NCI-H2196 (cell line): ENCODE results near the gene NECTIN3.

ENCODE experiments used
- DNase-seq: peaks from one replicate; lab custom pipeline; 2025; ENCODE audit not compliant: unreplicated experiment; lab: John Stamatoyannopoulos, UW

Gene NECTIN3

DNA sequence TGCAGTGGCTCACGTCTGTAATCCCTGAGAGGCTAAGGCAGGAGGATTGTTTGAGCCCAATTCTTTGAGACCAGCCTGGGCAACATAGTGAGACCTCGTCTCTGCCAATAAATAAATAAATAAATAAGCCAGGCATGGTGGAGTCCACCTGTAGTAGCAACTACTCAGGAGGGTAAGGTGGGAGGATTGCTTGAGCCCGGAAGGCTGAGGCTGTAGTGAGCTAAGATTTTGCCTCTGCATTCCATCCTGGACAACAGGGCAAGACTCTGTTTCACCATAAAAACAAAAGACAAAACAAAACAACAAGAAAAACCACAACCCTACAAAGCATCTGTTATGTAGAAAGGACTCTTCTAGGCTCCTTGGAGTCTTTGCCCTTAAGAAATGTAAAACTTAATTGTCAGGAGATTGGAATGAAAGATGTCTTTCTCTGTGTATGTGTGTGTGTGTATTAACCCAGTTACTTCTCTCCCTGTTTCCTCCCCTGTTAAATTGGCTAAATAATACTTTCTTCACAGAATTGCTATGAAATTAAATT lies 9.5 kb downstream of the NECTIN3 start:
- DNase-seq = no peak

DNA sequence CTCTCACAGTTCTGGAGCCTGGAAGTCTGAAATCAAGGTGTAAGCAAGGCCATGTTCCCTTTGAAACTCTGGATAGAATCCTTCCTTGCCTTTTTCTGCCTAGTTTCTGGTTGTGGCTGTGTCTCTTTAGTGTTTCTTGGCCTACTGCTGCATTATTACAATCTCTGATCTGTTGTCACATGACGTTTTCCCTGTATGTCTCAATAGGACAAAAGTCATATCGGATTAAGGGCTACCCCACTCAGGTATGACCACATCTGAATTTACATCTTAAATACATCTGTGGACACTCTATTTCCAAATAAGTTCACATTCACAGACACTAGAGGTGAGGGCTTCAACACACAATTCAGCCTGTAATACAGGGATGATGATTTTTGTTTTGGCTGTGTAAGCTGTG lies 13.3 kb downstream of the NECTIN3 start:
- no peak for DNase-seq

DNA sequence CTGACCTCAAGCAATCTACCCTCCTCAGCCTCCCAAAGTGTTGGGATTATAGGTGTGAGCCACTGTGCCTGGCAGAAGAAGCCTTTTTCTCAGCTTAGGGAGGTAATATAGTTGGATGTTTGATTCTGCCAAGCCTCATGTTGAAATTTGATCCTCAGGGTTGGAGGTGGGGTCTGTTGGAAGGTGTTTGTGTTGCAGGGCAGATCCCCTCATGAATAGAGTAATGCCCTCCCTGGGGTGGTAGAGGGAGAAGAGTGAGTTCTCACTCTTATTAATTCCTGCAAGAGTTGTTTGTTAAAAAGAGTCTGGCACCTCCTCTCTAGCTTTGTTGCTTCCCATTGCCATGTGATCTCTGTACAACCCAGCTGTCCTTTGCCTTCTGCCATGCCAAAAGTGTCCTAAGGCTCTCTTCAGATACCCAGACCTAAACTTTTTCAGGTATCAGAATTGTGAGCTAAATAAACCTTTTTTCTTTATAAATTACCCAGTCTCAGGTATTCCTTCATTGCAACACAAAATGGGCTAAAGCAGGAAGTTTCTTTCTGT lies 16.4 kb downstream of the NECTIN3 start:
- DNase-seq = no peak

DNA sequence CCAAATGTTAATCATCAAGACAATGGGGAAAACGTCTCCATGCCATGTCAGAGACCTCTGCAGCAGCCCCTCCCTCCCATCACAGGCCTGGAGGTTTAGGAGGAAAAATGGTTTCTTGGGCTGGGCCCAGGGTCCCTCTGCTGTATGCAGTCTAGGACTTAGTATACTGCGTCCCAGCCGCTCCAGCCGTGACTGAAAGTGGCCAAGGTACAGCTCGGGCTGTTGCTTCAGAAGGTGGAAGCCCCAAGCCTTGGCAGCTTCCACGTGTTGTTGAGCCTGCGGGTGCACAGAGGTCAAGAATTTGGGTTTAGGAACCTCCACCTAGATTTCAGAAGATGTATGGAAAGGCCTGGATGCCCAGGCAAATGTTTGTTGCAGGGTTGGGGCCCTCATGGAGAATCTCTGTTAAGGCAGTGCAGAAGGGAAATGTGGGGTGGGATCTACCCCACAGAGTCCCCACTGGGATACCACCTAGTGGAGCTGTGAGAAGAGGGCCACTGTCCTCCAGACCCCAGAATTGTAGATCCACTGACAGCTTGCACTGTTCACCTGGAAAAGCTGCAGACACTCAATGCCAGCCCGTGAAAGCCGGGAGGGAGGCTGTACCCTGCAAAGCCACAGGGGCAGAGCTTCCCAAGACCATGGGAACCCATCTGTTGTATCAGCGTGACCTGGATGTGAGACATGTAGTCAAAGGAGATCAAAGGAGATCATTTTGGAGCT lies 25.0 kb downstream of the NECTIN3 start:
- no peak for DNase-seq

DNA sequence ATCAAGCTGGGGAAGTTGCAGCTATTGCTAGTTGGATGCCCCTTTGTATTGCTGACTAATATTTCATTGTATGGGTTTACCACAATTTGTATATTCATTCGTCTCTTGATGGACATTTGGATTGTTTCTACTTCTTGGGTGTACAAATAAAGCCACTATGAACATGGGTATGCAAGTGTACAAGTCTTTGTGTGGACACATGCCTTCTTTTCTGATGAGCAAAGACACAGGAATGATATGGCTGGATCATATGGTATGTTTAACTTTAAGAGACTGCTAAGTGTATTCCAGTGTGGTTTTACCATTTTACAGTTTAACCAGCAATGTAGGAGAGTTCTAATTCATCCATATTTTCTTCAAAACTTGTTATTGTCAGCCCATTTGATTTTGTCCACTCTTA lies 32.2 kb downstream of the NECTIN3 start:
- no peak for DNase-seq

DNA sequence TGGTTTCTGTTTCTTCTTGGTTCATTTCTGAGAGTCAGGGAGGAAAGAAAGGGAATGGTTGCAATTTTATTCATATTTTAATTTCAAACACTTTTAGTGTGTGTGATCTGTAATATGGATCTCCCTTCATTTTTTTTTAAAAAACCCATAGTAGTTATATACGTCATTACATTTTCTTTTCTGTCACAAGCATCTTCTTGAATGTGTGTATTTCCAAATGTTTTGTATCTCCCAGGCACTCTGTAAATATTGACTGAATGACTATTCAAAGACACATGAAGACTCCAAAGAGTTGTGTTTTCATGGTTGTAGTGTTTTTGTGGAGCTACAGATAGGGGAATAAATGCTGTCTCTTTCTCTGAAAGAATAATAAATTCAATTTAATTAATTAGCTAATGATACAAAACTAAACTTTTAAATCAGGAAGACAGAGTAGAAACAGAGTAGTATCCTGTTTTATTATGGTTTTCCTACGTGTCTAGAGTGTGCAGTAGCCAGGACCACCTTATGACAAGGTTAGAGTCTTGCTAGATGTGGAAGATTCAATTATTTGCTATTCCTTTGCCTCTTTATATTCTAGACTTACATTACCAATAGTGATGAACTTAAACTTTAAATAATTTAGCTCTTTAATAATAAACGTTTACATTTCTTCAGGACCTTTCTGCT lies 35.5 kb downstream of the NECTIN3 start:
- no peak for DNase-seq

DNA sequence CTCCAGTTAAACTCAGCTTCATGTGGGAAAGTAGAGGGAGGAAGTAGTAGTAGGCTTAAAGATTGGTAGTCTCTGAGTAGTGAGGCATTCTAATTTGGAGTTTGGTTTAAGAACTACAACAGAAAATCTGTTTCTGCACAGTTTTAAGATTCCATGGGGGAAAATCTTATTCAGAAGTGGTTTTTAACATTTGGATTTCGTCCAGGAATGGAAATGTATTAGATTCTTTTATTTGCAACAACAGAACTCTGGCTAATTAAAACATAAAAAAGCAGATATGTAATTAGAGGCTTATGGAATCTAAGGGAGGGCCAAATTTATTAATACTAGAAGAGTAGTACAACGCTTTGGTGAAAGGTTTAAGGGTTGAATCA lies 36.0 kb downstream of the NECTIN3 start:
- DNase-seq = no peak

DNA sequence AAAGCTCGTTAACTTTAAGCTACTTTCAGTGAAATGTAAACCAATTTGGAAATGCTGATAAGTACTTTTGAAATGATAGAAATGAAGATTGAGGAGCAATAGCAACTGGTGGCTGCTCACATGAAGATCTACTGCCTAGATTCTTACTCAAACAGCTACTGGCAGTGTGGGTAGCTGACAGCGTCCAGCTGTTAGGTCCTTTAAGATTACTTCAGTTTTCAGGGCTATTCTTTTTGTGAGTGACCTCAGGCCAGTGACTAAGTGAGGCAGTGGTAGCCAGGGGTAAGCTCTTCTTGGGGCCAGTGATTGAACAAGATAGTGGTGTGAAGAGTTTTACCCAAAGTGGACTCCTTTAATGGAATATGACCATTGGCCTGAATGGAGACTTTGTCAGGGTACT lies 41.3 kb downstream of the NECTIN3 start:
- DNase-seq = no peak

DNA sequence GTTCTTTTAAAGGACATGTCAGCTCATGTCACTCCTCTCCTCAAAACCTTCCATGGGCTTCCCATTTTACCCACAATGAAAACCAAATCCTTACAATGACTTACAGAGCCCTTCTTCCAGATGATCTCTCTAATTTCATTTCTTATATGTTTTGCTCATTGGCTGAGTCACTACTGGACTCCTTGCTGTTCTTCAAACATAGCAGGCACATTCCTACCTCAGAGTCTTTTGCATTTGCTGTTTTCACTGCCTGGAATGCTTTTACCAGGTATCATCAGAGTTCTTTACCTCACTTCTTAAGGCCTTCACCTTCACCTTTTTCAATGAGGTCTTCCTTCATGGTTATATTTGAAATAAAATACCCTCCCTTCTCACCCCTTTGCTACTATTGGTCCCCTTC lies 57.3 kb downstream of the NECTIN3 start:
- no peak for DNase-seq

DNA sequence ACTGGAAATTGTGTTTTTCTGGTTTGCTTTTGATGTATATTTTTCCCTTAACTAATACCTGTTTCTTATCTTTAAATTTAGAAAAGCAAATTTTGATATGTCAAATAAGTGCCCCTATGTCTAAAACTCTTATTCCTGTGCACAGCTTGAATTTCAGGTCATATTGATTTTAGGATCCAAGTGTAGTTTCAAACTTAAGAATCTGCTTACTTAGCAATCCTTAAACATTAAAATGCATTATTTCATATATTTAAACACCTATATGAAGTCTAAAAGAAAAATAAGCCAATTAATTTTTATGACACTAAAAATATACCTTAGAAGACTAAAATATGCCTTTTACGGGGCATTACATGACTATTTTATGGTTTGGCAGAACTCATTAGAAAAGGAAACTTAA lies 59.2 kb downstream of the NECTIN3 start:
- no peak for DNase-seq

DNA sequence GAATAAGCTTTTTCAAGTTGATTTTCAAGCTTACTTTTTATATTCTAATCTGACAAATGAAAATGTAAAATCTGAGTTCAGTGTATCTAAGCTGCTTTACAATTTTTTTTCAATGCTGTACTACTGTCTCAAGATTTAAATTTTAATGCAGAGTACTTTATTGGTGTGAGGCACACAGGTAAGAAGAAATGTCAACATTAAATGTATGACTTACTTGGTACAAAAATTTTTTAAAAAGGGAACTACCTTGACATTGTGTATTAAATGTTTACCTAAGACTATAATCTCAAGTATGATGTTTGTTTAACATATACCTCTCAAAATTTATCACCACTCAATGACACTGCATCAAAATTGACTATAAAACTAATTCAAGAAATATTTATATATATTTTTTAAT lies 62.7 kb downstream of the NECTIN3 start:
- DNase-seq = no peak

DNA sequence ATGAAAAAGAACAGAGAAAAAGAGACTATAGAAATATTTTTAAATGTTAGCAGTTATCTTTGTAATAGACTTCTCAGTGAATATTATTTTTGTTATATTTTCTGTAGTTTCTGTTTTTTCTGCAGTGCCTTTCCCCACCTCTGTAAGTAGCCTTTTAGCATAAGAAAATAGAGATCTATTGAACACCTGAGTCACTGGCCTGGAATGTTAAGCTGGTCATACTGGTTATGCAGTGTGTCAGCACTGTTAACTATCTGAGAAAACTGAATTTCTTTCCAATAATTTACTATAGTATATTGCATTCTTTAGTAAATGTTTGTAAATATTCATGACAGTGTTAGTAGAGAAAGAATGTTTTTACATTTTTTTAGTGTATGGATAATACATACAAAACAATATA lies 79.8 kb downstream of the NECTIN3 start:
- DNase-seq = no peak

DNA sequence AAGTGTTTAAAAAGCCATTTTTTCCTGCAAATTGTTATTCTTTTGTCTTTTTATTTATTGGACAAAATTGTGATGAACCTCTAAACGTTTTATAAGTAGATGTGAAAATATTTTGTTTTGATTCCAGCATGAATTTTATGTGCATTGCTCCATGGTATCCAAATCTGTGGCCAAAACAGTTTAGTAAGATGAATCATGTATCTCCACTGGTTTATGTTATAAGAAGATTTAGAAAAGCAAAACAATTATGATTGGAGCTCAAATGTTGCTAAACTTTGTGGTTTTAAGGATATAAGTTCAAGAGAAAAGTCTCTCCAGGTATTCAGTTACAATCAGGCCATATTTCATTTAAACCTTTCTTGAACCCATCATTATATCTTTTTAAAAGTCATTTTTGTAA lies 80.9 kb downstream of the NECTIN3 start:
- DNase-seq = no peak

DNA sequence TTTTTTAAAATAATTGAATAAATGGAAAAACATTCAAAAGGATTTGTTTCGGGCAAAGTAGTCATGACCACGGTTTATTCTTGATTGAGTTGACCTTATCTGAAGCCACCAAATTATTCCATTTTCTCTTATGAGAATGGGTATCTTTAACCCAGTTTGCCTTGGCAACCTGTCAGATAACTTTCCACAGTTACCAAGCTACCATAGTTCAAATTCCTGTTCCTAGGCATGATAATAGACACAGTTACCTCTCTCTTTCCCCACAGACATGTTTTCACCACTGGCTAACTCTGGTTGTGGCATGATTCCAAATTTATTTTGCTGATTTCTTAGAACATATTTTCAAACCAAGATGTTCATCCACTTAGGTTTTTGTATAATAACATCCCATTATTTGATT lies 84.9 kb downstream of the NECTIN3 start:
- DNase-seq = no peak

DNA sequence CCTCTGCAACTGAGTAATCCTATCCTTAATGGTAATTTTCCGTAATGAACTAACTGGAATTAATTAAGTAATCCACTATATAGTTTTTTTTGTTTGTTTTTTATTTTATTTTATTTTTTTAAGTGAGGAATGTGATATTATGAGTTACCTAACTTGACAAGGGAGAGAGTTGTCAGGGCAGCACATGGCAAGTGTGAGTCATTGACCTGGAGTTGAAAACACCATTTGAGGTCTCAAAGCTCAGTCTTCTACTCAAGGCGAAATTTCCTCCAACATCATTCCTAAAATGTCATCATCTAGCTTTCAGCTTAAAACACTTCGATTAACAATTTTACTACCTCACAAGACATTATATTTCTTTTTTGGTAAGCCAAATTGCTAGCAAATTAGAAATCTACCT lies 87.8 kb downstream of the NECTIN3 start:
- no peak for DNase-seq

DNA sequence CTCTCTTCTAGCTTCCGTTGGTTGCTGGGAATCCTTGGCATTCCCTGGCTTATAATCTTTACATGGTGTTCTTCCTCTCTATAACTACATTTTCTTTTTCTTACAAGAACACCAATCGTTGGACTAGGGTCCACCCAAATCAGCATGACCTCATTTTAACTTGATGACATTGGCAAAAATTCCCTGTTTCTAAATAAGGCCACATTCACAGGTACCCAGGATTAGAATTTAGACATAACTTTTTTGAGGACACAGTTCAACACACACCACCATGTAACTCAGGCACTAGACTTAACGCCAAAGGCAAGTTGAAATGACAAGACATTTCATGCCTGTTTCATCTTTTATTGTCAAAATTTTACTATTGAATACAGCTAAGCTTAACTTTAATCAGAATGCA lies 93.0 kb downstream of the NECTIN3 start:
- DNase-seq = no peak

DNA sequence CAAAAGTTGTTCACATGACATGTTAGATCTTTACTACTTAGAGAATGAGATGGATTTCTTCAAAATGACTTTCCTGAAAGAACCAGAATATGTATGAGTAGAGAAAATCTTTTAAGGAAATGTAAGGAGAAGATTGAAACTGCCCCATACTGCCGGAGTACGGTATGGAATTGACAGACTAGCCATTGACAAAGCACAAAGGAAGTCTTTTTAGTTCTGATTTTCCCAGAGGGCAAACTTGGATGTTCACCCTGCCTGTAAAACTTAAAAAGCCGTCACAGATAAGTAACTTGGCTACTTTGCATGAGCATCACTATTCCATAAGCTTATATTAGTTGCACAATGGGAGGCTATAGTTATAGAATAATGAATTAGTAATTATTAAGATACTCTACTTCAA lies 93.8 kb downstream of the NECTIN3 start:
- no peak for DNase-seq

DNA sequence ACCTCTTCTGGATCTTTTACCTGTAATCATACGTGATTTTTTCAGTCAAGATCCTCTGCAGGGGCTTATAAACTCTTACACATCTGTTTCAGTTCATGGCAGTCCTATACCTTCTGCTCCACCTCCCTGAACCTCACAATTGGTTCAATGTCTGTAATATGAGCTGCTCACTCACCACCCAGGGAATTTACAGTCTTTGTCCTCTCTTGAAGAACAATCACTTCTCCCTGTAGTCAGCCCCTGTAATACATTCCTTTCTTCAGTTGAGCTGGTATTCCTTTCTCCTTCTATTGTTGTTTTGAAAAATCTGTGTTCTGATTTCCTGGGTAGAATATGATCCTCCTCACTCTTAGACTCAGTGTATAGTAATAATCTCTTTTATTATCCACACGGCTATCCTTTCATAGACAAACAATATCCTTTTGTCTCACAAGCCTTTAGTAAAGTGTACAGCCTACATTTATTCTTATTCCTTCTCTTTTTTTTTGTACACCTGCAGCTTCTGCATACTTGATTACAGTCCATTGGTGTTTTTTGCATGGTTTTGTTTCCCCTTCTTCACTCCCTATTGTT lies 101.8 kb downstream of the NECTIN3 start:
- DNase-seq = no peak

DNA sequence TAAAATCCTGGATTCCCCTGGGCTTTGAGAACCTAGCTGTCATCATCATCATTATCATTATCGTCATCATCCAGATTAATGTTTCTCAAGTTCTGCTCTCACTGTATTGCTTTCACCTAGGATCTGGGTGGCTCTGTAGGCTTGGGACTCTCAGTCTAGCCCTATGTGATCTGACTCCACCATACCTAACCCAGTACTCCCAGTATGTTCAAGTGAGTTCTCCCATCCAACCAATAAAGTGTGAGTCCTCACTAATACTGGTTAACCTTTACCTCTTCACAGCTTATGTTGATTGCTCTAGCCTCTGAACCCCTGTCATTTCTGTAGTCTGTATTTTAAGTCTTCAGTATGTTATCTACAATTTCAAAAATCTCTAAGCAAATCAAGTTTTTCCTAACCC lies 102.3 kb downstream of the NECTIN3 start:
- no peak for DNase-seq

DNA sequence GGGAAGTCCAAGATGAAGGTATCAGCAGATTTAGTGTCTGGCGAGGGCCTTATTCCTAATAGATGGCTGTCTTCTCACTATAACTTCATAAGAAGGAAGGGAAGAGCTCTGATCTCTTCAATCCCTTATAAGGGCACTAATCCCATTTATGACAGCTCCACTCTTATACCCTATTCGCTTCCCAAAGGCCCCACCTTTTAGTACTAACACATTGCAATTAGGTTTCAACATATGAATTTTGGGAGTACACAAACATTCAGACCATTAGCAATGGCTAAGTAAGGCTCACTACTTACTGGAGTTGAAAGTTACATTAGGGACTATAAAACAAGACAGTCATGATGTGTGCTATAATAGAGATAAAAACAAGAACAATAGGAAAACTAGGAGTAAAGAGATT lies 118.9 kb downstream of the NECTIN3 start:
- no peak for DNase-seq

DNA sequence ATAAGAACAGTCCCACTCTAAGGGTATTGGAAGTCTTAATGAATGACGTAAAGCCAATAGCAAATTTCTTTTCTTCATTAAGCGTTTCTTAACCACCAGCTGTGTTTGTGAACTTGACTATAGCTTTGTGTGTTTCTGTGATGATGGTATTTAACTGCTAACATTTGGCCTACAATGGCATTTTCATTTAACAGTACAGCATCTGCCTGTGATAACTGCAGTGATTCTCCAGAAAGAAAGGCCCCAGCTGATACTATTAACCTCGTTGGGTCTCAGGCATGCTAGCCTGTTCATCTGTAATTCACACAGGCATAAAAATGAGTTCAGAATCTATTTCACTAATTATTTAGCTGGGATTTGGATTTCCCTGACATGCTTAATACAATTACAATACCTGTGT lies 121.9 kb downstream of the NECTIN3 start:
- no peak for DNase-seq

DNA sequence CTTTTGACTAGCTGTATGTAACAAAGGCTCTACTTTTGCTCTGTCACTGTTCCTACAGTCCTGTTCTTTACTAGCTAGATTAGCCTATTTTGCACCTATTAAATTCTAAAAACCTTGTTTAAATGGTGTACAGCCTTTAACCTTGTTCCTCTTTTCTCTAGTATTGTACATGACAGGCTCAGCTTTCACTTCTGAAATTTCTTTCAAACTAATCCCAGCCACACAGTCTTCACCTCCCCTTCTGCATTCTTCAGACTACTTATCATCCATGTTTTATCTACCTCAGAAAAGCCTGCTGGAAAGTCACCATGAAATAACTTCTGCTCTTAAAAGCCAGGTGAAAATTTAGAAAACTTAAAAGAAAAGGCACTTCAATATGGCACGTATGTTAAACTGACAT lies 122.4 kb downstream of the NECTIN3 start:
- no peak for DNase-seq
